RWPE2 (cell line): ENCODE data around the gene TENT5A.

ENCODE experiments used
- ATAC-seq: fragments of 200-7000 bp; cut with Tn5 transposase; 3 replicates; pipeline ENCODE4 v1.9.1; 2021; ENCODE audit warnings: low read depth
- DNase-seq: peaks from one replicate; pipeline ENCODE4 v3.0.0-alpha.2; 2020; ENCODE audit warnings: low spot score
- H3K27ac ChIP-seq: fragments of 450-650 bp; 2 replicates; pipeline ENCODE4 v1.5.1; 2017; ENCODE audit warnings: mild to moderate bottlenecking; ENCODE audit not compliant: poor library complexity, severe bottlenecking
- H3K27me3 ChIP-seq: fragments of 250-450 bp; sonication (Bioruptor Pico); 2 replicates; pipeline ENCODE4 v1.5.1; 2021; ENCODE audit warnings: mild to moderate bottlenecking, moderate library complexity; ENCODE audit not compliant: insufficient read depth, poor library complexity, severe bottlenecking
- H3K36me3 ChIP-seq: fragments of 250-450 bp; sonication (Bioruptor Pico); 2 replicates; pipeline ENCODE4 v1.5.1; 2020; ENCODE audit warnings: low read depth, mild to moderate bottlenecking, moderate library complexity
- H3K4me1 ChIP-seq: fragments of 250-450 bp; sonication (Bioruptor Pico); 2 replicates; pipeline ENCODE4 v1.5.1; 2021; ENCODE audit warnings: mild to moderate bottlenecking, moderate library complexity; ENCODE audit not compliant: insufficient read depth, poor library complexity, severe bottlenecking
- H3K4me3 ChIP-seq: fragments of 250-450 bp; sonication (Bioruptor Pico); 2 replicates; pipeline ENCODE4 v1.5.1; 2021; ENCODE audit warnings: mild to moderate bottlenecking, moderate library complexity; ENCODE audit not compliant: severe bottlenecking
- H3K9me3 ChIP-seq: fragments of 250-450 bp; sonication (Bioruptor Pico); 2 replicates; pipeline ENCODE4 v1.5.1; 2021; ENCODE audit warnings: mild to moderate bottlenecking, moderate library complexity; ENCODE audit not compliant: severe bottlenecking
- CTCF ChIP-seq: fragments of 450-650 bp; IDR thresholded peaks from one replicate; pipeline ENCODE4 v1.5.1; 2017; ENCODE audit warnings: mild to moderate bottlenecking, moderate library complexity; ENCODE audit not compliant: poor library complexity, severe bottlenecking

The TENT5A gene

GRCh38 chr6:81752084-81752920 lies at the start of gene TENT5A:
TSS of gene TENT5A (minus strand) at chr6:81752681. CDS start at chr6:81752141, 540 bp downstream.
- ATAC-seq (peak; percentile 85), DNase-seq (peak; percentile 89)
- peak within 1 kb of the TSS; percentile 78 for H3K4me3 ChIP-seq
- no peaks in the 10 kb centered on the region for H3K4me1 ChIP-seq
- H3K27me3 ChIP-seq: no peaks in the 10 kb centered on the region
- peak; percentile 29 for TF ChIP-seq CTCF
- H3K27ac ChIP-seq: peak within 1 kb of the TSS; percentile 45
- peaks cover 15% of the 10 kb centered on the region for H3K36me3 ChIP-seq
- no peaks in the 10 kb centered on the region for H3K9me3 ChIP-seq

DNA sequence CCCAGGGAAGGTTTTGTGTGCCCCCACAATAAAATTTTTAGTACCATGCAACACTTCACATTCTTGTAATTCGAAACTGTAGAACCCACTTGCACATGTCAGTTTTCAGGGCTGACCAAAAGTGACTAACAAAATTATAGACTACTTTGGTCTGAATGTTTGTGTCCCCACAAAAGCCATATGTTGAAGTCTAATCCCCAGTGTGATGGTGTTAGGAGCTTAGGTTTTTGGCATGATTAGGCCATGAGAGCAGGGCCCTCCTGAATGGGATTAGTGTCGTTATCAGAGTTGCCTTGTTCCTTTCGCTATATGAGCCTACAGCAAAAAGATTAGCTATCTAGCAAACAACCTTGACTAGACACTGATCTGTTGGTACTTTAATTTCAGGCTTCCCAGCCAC lies 49.0 kb upstream of the TENT5A start:
- Histone ChIP-seq H3K4me3 (no peak overlapping the region), H3K27ac (no peak overlapping the region), H3K36me3 (no peaks in the 10 kb centered on the region), H3K4me1 (no peaks in the 10 kb centered on the region), H3K27me3 (no peaks in the 10 kb centered on the region), H3K9me3 (no peaks in the 10 kb centered on the region)
- no peak for ATAC-seq
- DNase-seq: no peak
- no peak for TF ChIP-seq CTCF

DNA sequence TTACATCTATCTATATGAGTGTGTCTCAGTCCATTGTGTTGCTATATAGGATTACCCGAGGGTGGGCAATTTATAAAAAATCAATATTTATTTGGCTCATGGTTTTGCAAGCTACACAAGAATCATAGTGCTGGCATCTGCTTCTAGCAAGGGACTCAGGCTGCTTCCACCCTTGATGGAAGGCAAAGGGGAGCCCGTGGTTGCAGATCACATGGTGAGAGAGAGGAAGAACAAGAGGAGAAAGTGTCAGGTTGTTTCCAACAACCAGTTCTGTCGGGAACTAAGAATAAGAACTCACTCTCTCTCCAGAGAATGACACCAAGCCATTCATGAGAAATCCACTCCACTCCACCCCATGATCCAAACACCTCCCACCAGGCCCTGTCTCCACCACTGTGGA lies 48.2 kb upstream of the TENT5A start:
- H3K4me3 ChIP-seq: no peak overlapping the region
- no peaks in the 10 kb centered on the region for H3K9me3 ChIP-seq
- H3K36me3 ChIP-seq: no peaks in the 10 kb centered on the region
- H3K27me3 ChIP-seq: no peaks in the 10 kb centered on the region
- no peak for TF ChIP-seq CTCF
- ATAC-seq (no peak), DNase-seq (no peak)
- no peaks in the 10 kb centered on the region for H3K4me1 ChIP-seq
- no peak overlapping the region for H3K27ac ChIP-seq

DNA sequence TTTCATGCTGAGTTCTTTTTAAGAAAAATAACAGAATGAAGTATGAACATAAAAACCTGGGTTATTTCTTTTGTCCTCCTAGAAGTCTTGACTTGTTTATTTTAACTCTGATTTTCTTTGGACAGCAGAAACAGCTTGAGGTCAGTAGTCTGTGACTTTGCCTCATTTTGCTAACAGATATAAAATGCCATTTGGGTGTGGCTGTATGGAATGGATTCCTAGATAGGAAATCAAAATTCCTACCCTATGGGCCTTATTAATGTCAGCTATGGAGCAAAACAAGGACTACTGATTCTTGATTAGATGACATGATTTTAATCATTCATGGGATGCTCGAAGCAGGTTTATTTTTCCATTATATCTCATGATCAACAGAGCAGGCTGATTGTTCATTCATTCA lies 46.8 kb upstream of the TENT5A start:
- H3K27me3 ChIP-seq: no peaks in the 10 kb centered on the region
- no peak for ATAC-seq
- no peak for TF ChIP-seq CTCF
- H3K9me3 ChIP-seq: no peaks in the 10 kb centered on the region
- no peak for DNase-seq
- no peaks in the 10 kb centered on the region for H3K4me1 ChIP-seq
- H3K4me3 ChIP-seq: no peak overlapping the region
- no peak overlapping the region for H3K27ac ChIP-seq
- H3K36me3 ChIP-seq: no peaks in the 10 kb centered on the region

DNA sequence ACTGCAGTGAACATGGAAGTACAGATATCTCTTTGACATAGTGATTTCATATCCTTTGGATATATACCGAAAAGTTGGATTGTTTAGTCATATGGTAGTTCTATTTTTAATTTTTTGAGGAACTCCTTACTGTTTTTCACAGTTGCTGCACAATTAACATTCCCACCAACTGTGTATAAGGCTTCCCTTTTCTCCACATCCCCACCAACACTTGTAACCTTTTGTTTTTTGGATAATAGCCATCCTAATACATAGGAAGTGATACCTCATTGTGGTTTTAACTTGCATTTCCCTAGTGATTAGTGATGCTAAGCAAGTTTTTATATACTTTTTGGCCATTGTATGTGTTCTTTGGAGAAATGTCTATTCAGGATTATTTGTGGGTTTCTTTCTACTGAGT lies 45.1 kb upstream of the TENT5A start:
- TF ChIP-seq CTCF: no peak
- Histone ChIP-seq H3K9me3 (no peaks in the 10 kb centered on the region), H3K27me3 (no peaks in the 10 kb centered on the region), H3K27ac (no peak overlapping the region), H3K4me1 (no peaks in the 10 kb centered on the region), H3K4me3 (no peak overlapping the region), H3K36me3 (no peaks in the 10 kb centered on the region)
- DNase-seq (no peak), ATAC-seq (no peak)
